ENCODE results near the gene FRMD4A.

GRCh38 chr10:14146501-14146900 lies 184.2 kb downstream of the FRMD4A start:
- TF ChIP-seq, protein P1, sequence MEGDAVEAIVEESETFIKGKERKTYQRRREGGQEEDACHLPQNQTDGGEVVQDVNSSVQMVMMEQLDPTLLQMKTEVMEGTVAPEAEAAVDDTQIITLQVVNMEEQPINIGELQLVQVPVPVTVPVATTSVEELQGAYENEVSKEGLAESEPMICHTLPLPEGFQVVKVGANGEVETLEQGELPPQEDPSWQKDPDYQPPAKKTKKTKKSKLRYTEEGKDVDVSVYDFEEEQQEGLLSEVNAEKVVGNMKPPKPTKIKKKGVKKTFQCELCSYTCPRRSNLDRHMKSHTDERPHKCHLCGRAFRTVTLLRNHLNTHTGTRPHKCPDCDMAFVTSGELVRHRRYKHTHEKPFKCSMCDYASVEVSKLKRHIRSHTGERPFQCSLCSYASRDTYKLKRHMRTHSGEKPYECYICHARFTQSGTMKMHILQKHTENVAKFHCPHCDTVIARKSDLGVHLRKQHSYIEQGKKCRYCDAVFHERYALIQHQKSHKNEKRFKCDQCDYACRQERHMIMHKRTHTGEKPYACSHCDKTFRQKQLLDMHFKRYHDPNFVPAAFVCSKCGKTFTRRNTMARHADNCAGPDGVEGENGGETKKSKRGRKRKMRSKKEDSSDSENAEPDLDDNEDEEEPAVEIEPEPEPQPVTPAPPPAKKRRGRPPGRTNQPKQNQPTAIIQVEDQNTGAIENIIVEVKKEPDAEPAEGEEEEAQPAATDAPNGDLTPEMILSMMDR (IDR thresholded peaks at IDR 0.05): no peak
- no peak for TF ChIP-seq EZH2phosphoT487 (IDR thresholded peaks at IDR 0.05)
- TF ChIP-seq EZH2 (IDR thresholded peaks at IDR 0.05): no peak

Data from neural progenitor cell (in vitro differentiated cells).